Measurements from ENCODE around the gene SEPTIN8.
A peak's percentile ranks its signal among the peaks of the same experiment; 100 is the strongest.
"Not testable (repeated sequence)": the region's sequence is repeated elsewhere in the genome, so short reads cannot be mapped to it uniquely, and the experiment has no call there.

The SEPTIN8 gene

DNA sequence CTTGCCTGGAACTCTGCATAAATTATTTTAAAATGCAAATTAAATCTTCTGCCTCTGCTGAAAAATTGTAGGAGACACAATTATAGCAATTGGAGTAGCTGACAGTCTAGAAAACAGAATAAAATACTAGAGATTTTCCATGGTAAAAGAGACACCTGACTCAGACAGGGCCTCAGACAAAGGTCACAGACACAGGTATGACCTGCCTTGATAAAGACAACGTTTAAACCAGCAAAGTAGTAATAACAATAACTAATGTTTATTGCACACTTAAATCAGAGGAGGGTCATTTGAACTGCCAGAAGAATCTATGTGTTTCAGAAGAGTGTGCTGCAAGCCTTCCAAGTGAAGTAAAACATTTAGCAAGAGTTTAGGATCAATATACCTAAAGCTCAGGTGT is 40.0 kb upstream of the SEPTIN8 start:
- no peaks in the 10 kb centered on the region for H3K9me3 Mint-ChIP-seq
- intact Hi-C loops (cut with micrococcal nuclease), result no loop called here
- no peak overlapping the region for H3K4me3 Mint-ChIP-seq
- H3K27me3 Mint-ChIP-seq, result peaks cover 62% of the 10 kb centered on the region
- H3K27ac Mint-ChIP-seq, result no peak overlapping the region
- peaks cover 24% of the 10 kb centered on the region for H3K4me1 Mint-ChIP-seq (ENCODE audit: low read depth)
- H3K36me3 Mint-ChIP-seq (ENCODE audit: low read depth), result no peaks in the 10 kb centered on the region

DNA sequence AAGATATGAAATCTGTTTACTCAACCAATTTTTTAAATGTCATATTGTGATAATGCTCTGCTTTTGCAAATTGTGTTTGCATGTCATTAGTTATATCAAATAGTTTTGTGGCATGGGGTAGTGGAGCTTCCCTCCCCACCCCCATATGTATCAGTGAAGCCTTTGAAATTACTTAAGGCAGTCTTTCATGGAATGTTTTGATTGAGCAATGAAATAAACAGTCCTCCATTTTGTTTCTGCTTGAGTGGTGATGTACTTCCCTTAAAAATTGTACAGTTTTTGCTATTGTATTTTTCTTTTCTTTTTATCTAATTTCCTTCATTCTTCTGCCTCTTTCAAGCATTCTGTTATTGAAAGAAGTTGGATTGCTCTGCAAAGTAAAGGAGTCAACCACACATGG is 39.5 kb upstream of the SEPTIN8 start:
- Mint-ChIP-seq H3K36me3 (ENCODE audit: low read depth) (no peaks in the 10 kb centered on the region), H3K27ac (no peak overlapping the region), H3K9me3 (no peaks in the 10 kb centered on the region), H3K4me3 (no peak overlapping the region), H3K4me1 (ENCODE audit: low read depth) (peaks cover 24% of the 10 kb centered on the region), H3K27me3 (peaks cover 62% of the 10 kb centered on the region)
- intact Hi-C loops (cut with micrococcal nuclease), result no loop called here

- H3K4me3 Mint-ChIP-seq, result no peak overlapping the region
- intact Hi-C loops (cut with micrococcal nuclease), result no loop called here
- H3K9me3 Mint-ChIP-seq, result no peaks in the 10 kb centered on the region
- H3K27ac Mint-ChIP-seq, result no peak overlapping the region
- peaks cover 60% of the 10 kb centered on the region for H3K27me3 Mint-ChIP-seq
- no peaks in the 10 kb centered on the region for H3K36me3 Mint-ChIP-seq (ENCODE audit: low read depth)
- peaks cover 24% of the 10 kb centered on the region for H3K4me1 Mint-ChIP-seq (ENCODE audit: low read depth)
Observed at GRCh38 chr5:132816083-132816482, 39.0 kb upstream of the SEPTIN8 start.

DNA sequence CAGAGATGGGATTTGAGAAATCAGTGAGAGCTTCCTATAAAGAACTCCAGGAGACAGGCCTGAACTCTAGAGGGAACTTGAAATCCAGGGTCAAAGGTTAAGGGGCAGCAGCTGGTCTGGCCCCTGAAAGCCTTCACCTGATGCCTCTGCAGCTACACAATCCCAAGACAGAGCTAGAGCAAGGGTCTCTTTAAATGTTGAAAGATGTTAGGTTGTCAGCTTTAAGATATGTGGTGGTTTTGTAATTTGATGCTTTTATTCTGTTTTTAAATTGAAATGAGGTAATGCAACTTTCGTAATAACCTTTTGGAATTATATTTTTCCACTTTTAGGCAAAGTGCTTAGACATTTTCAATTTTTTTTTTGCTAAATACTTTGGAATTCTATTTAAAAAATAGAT is 38.4 kb upstream of the SEPTIN8 start:
- Mint-ChIP-seq H3K9me3 (no peaks in the 10 kb centered on the region), H3K36me3 (ENCODE audit: low read depth) (no peaks in the 10 kb centered on the region), H3K4me3 (no peak overlapping the region), H3K27ac (no peak overlapping the region), H3K4me1 (ENCODE audit: low read depth) (peaks cover 24% of the 10 kb centered on the region), H3K27me3 (peaks cover 62% of the 10 kb centered on the region)
- intact Hi-C loops (cut with micrococcal nuclease), result no loop called here

DNA sequence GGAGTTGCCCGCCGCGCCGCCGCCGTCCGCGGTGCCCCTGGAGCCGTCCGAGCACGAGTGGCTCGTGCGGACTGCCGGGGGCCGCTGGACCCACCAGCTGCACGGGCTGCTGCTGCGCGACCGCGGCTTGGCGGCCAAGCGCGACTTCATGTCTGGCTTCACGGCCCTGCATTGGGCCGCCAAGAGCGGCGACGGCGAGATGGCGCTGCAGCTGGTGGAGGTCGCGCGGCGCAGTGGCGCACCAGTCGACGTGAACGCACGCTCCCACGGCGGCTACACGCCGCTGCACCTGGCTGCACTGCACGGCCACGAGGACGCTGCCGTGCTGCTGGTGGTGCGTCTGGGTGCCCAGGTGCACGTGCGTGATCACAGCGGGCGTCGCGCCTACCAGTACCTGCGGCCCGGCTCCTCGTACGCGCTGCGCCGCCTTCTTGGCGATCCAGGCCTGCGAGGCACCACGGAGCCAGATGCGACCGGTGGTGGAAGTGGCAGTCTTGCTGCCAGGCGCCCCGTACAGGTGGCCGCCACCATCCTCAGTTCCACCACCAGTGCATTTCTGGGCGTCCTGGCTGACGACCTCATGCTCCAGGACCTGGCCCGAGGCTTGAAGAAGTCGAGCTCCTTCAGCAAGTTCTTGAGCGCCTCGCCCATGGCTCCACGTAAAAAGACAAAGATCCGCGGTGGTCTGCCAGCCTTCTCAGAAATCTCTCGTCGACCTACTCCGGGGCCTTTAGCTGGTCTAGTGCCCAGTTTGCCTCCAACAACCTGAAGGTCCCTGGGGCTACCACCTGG is 37.7 kb upstream of the SEPTIN8 start:
- H3K27ac Mint-ChIP-seq, result no peak overlapping the region
- intact Hi-C loops (cut with micrococcal nuclease), result loop anchor here (5.0 kb wide), 1 partner anchor 37 kb away; the partner anchor contains the start of gene SEPTIN8
- H3K9me3 Mint-ChIP-seq, result no peaks in the 10 kb centered on the region
- H3K36me3 Mint-ChIP-seq (ENCODE audit: low read depth), result no peaks in the 10 kb centered on the region
- peaks cover 17% of the 10 kb centered on the region for H3K4me1 Mint-ChIP-seq (ENCODE audit: low read depth)
- no peak overlapping the region for H3K4me3 Mint-ChIP-seq
- H3K27me3 Mint-ChIP-seq, result peaks cover 61% of the 10 kb centered on the region

DNA sequence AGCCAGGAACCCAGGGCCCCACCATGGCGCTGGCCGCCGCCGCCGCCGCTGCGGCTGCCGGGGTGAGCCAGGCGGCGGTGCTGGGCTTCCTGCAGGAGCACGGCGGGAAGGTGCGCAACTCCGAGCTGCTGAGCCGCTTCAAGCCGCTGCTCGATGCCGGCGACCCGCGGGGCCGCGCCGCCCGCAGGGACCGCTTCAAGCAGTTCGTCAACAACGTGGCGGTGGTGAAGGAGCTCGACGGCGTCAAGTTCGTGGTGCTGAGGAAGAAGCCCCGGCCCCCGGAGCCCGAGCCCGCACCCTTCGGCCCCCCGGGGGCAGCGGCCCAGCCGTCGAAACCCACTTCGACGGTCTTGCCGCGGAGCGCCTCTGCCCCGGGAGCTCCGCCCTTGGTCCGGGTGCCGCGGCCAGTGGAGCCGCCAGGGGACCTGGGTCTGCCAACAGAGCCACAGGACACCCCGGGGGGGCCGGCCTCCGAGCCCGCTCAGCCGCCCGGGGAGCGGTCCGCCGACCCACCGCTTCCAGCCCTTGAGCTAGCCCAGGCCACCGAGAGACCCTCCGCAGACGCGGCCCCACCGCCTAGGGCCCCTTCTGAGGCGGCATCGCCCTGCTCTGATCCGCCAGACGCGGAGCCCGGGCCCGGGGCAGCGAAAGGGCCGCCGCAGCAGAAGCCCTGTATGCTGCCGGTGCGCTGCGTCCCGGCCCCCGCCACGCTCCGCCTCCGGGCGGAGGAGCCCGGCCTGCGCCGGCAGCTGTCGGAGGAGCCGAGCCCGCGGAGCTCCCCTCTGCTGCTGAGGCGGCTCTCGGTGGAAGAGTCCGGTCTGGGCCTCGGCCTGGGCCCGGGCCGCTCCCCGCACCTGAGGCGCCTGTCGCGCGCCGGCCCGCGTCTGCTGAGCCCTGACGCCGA is 36.8 kb upstream of the SEPTIN8 start:
- intact Hi-C loops (cut with micrococcal nuclease), result loop anchor here (5.0 kb wide), 1 partner anchor 37 kb away; the partner anchor contains the start of gene SEPTIN8
- no peaks in the 10 kb centered on the region for H3K36me3 Mint-ChIP-seq (ENCODE audit: low read depth)
- no peak overlapping the region for H3K27ac Mint-ChIP-seq
- H3K4me1 Mint-ChIP-seq (ENCODE audit: low read depth), result peaks cover 10% of the 10 kb centered on the region
- H3K9me3 Mint-ChIP-seq, result no peaks in the 10 kb centered on the region
- H3K27me3 Mint-ChIP-seq, result peaks cover 61% of the 10 kb centered on the region
- H3K4me3 Mint-ChIP-seq, result peak overlapping the region; percentile 61

GRCh38 chr5:132812781-132813598 is 36.0 kb upstream of the SEPTIN8 start, which contains the start of gene SOWAHA:
TSS of gene SOWAHA (plus strand) at chr5:132813302. CDS start at chr5:132813622, 320 bp downstream.
- Mint-ChIP-seq H3K36me3 (ENCODE audit: low read depth) (no peaks in the 10 kb centered on the region), H3K27me3 (peaks cover 58% of the 10 kb centered on the region), H3K9me3 (no peaks in the 10 kb centered on the region), H3K4me3 (peak within 1 kb of the TSS; percentile 61), H3K4me1 (ENCODE audit: low read depth) (peaks cover 10% of the 10 kb centered on the region), H3K27ac (no peak within 1 kb of the TSS)
- intact Hi-C loops (cut with micrococcal nuclease), result loop anchor here (5.0 kb wide), 1 partner anchor 36 kb away; the partner anchor contains the start of gene SEPTIN8

DNA sequence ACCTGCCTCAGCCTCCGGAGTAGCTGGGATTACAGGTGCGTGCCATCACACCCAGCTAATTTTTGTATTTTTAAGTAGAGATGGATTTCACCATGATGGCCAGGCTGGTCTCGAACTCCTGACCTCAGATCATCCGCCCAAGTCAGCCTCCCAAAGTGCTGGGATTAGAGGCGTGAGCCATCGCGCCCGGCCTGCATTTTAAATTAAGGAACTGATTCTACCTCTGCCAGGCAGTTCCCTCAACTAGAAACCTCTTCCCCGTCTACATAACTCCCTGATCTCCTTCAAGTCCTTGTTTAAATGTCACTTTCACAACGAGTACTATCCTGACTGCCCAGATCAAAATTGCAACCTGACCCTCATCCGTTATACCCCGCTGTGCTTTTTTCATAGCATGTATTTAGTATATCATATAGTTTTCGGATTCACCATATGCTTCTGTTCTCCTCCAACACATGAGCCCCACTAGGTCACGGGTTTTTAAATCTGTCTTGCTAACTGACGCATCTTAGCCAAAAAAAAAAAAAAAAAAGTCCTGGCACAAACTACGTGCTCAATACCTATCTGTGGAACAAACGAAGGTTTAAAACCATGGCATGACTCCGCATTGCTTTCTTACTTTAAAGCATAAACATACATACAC is 35.2 kb upstream of the SEPTIN8 start:
- Mint-ChIP-seq H3K4me1 (ENCODE audit: low read depth) (peaks cover 10% of the 10 kb centered on the region), H3K9me3 (no peaks in the 10 kb centered on the region), H3K27ac (no peak overlapping the region), H3K4me3 (peak overlapping the region; percentile 52), H3K27me3 (peaks cover 61% of the 10 kb centered on the region), H3K36me3 (ENCODE audit: low read depth) (no peaks in the 10 kb centered on the region)
- intact Hi-C loops (cut with micrococcal nuclease), result loop anchor here (5.0 kb wide), 1 partner anchor 35 kb away; the partner anchor contains the start of gene SEPTIN8

GRCh38 chr5:132810605-132811004 is 33.6 kb upstream of the SEPTIN8 start:
- peaks cover 69% of the 10 kb centered on the region for H3K27me3 Mint-ChIP-seq
- H3K9me3 Mint-ChIP-seq, result no peaks in the 10 kb centered on the region
- H3K4me1 Mint-ChIP-seq (ENCODE audit: low read depth), result peaks cover 10% of the 10 kb centered on the region
- no peaks in the 10 kb centered on the region for H3K36me3 Mint-ChIP-seq (ENCODE audit: low read depth)
- intact Hi-C loops (cut with micrococcal nuclease), result loop anchor here (5.0 kb wide), 1 partner anchor 33 kb away; the partner anchor contains the start of gene SEPTIN8
- no peak overlapping the region for H3K27ac Mint-ChIP-seq
- no peak overlapping the region for H3K4me3 Mint-ChIP-seq

DNA sequence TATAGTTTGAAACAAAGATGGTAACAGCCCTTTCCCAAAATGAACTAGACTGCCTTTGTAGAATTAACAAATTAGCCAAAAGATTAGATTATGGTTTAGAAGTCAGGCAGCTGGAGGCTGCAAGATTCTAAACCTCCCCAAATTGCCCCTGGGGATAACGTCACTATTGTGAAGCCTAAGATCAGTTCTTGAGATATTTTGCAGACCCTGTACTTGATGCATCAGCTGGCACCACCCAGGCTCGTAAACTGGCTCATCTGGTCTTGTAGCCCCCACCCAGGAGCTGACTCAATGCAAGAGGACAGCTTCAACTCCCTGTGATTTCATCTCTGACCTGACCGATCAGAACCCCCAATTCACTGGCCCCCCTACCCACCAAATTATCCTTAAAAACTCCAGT is 31.8 kb upstream of the SEPTIN8 start:
- H3K4me3 Mint-ChIP-seq, result no peak overlapping the region
- intact Hi-C loops (cut with micrococcal nuclease), result no loop called here
- peaks cover 67% of the 10 kb centered on the region for H3K27me3 Mint-ChIP-seq
- no peaks in the 10 kb centered on the region for H3K36me3 Mint-ChIP-seq (ENCODE audit: low read depth)
- H3K9me3 Mint-ChIP-seq, result no peaks in the 10 kb centered on the region
- H3K4me1 Mint-ChIP-seq (ENCODE audit: low read depth), result peaks cover 19% of the 10 kb centered on the region
- no peak overlapping the region for H3K27ac Mint-ChIP-seq

GRCh38 chr5:132808448-132808847 is 31.4 kb upstream of the SEPTIN8 start:
- Mint-ChIP-seq H3K27me3 (peaks cover 70% of the 10 kb centered on the region), H3K27ac (no peak overlapping the region), H3K36me3 (ENCODE audit: low read depth) (no peaks in the 10 kb centered on the region), H3K4me1 (ENCODE audit: low read depth) (peaks cover 21% of the 10 kb centered on the region), H3K4me3 (no peak overlapping the region), H3K9me3 (no peaks in the 10 kb centered on the region)
- intact Hi-C loops (cut with micrococcal nuclease), result no loop called here

DNA sequence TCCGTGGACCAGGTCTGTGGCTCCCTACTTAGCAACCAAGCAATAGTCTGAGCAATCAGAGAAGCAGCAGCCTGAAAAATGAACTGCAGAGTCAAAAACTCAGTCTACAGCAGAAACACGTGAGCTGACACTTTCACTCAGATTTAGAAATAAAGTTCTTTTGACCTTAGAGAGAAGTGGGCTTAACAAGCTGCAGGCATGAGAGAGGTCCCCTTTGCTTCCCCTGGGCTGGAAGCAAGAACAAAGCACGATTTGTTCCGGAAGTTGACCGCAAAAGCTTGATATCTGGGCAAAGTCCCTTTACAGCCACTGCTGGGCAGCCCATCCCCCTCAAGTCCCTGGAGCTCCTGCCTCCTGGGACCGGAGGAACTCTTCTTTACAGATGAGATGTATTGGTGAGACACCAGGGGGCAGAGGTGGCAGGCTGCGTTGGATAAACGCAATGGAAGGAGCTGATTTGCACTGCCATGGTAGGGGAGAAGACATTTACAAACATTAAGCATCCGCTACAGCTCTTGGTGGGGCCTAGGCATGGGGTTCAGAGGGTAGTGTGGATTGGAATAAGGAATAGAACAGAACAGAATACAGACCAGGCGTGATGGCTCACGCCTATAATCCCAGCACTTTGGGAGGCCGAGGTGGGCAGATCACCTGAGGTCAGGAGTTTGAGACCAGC is 30.3 kb upstream of the SEPTIN8 start:
- H3K4me3 Mint-ChIP-seq, result no peak overlapping the region

GRCh38 chr5:132806804-132807162 is 29.7 kb upstream of the SEPTIN8 start:
- H3K27ac Mint-ChIP-seq; H3K36me3 Mint-ChIP-seq (ENCODE audit: low read depth); intact Hi-C loops (cut with micrococcal nuclease); H3K9me3 Mint-ChIP-seq; H3K4me3 Mint-ChIP-seq: not testable (repeated sequence)
- Mint-ChIP-seq H3K27me3 (peaks cover 71% of the 10 kb centered on the region), H3K4me1 (ENCODE audit: low read depth) (peaks cover 10% of the 10 kb centered on the region)

More for the DNA sequence above, 30.3 kb upstream of the SEPTIN8 start:
- intact Hi-C loops (cut with micrococcal nuclease), result no loop called here
- Mint-ChIP-seq H3K4me1 (ENCODE audit: low read depth) (peaks cover 14% of the 10 kb centered on the region), H3K27ac (no peak overlapping the region), H3K36me3 (ENCODE audit: low read depth) (no peaks in the 10 kb centered on the region), H3K9me3 (no peaks in the 10 kb centered on the region), H3K27me3 (peaks cover 71% of the 10 kb centered on the region)
